SU-DHL-6 (cell line): Measurements from ENCODE around the gene PDIK1L.
A peak's percentile ranks its signal among the peaks of the same experiment; 100 is the strongest.

Source experiments
- H2AFZ ChIP-seq: fragments of 200-600 bp; sonication (generic); 2 replicates; pipeline ENCODE4 v1.6.1; 2014; ENCODE audit warnings: low read depth, mild to moderate bottlenecking, moderate library complexity, mixed read lengths, antibody characterized with exemption, low read length; ENCODE audit not compliant: severe bottlenecking
- H3F3A ChIP-seq: fragments of 200-600 bp; shearing (Covaris generic); 2 replicates; pipeline ENCODE4 v1.6.0; 2016; ENCODE audit warnings: antibody characterized with exemption, mild to moderate bottlenecking; ENCODE audit not compliant: insufficient read depth
- H3K27ac ChIP-seq: fragments of 200-600 bp; sonication (generic); 2 replicates; pipeline ENCODE4 v1.5.1; 2016; ENCODE audit warnings: low read depth, mild to moderate bottlenecking, low read length, moderate library complexity, mixed read lengths
- H3K27me3 ChIP-seq: fragments of 200-600 bp; sonication (generic), shearing (Covaris generic); 2 replicates; pipeline ENCODE4 v1.6.0; 2014; ENCODE audit warnings: mild to moderate bottlenecking, low read length
- H3K36me3 ChIP-seq: fragments of 200-600 bp; sonication (generic); 2 replicates; pipeline ENCODE4 v1.6.1; 2014; ENCODE audit warnings: mild to moderate bottlenecking, low read length, mixed read lengths
- H3K4me2 ChIP-seq: fragments of 300-600, 200-600 bp; shearing (Covaris generic), sonication (generic); 2 replicates; pipeline ENCODE4 v1.6.0; 2014; ENCODE audit warnings: low read length, low read depth, mild to moderate bottlenecking; ENCODE audit not compliant: poor library complexity, severe bottlenecking
- H3K4me3 ChIP-seq: fragments of 200-600 bp; sonication (generic); 2 replicates; pipeline ENCODE4 v1.5.1; 2014; ENCODE audit warnings: antibody characterized with exemption, low read length, mild to moderate bottlenecking, mixed read lengths; ENCODE audit not compliant: insufficient read depth, poor library complexity, severe bottlenecking
- H3K79me2 ChIP-seq: fragments of 200-600 bp; sonication (generic); 2 replicates; pipeline ENCODE4 v1.6.1; 2014; ENCODE audit warnings: mild to moderate bottlenecking, low read length, moderate library complexity; ENCODE audit not compliant: insufficient read depth
- H3K9ac ChIP-seq: fragments of 200-600 bp; sonication (generic); 2 replicates; pipeline ENCODE4 v1.7.0; 2014; ENCODE audit warnings: mild to moderate bottlenecking, low read length
- H3K9me2 ChIP-seq: fragments of 200-600 bp; sonication (generic); replicated peaks from 2 replicates; pipeline ENCODE4 v1.6.1; 2014; ENCODE audit warnings: low read length; ENCODE audit not compliant: insufficient read depth
- H3K9me3 ChIP-seq: fragments of 200-600 bp; sonication (generic); 2 replicates; pipeline ENCODE4 v1.6.1; 2014; ENCODE audit warnings: low read length, mixed read lengths; ENCODE audit not compliant: insufficient read depth
- H4K20me1 ChIP-seq: fragments of 200-600 bp; sonication (generic); 2 replicates; pipeline ENCODE4 v1.6.1; 2014; ENCODE audit warnings: low read depth, mild to moderate bottlenecking, antibody characterized with exemption, low read length, moderate library complexity, mixed read lengths
- EZH2phosphoT487 ChIP-seq: fragments of 200-600 bp; sonication (generic), shearing (Covaris generic); conservative IDR thresholded peaks from 2 replicates; pipeline ENCODE4 v1.6.1; 2018; ENCODE audit warnings: mild to moderate bottlenecking, antibody characterized with exemption, low read length, moderate library complexity, mixed read lengths
- TF ChIP-seq, protein P1 (sequence below): fragments of 200-600 bp; sonication (generic); IDR thresholded peaks from one replicate; pipeline ENCODE4 v1.5.1; 2017; ENCODE audit warnings: antibody characterized with exemption, mild to moderate bottlenecking, low read length, moderate library complexity; ENCODE audit not compliant: insufficient read depth, poor library complexity, severe bottlenecking

PDIK1L gene

DNA sequence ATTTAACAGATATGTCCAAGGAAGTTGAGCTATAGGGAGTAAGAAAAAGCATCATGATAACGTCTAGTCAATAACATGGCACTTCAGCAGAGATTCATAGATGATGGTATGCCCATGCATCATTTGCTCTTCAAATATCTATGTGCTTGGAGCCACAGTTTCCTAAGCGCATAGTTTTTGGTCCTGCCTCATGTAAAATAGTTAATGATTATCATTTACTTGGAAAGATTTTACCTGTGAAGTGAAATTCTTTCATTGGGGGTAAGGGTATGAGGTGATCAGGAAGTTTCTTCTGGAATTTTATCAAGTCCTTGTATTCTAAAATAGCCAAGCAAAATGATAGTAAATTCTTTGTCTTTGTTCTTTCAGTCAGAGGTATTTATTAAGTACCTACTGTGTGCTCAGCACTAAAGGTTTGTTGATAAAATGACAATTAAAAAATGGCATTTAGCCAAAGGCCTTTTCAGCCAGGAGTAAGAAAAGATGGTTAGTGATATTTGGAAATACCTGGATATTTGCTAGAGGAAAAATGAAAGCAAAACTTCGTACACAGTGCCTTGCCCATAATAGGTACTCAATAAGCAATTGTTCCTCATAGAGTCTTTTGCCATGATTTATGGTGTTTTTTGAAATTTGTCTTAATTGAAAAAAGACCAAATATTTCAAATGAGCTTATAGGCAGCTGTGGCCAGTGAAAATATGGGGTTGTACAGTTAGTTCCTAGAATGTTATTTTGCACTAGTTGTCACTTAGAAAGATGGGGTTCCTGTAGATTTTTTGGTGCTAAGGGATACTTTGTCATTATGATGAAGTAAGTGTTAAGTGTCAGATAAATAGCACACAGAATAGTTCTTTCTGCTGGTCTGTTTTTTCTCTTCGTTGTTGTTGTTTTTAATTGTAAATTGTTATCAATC, 13.1 kb downstream of the PDIK1L start:
- no peaks in the 10 kb centered on the region for H3K27me3 ChIP-seq
- no peak overlapping the region for H2AFZ ChIP-seq
- TF ChIP-seq, protein P1, sequence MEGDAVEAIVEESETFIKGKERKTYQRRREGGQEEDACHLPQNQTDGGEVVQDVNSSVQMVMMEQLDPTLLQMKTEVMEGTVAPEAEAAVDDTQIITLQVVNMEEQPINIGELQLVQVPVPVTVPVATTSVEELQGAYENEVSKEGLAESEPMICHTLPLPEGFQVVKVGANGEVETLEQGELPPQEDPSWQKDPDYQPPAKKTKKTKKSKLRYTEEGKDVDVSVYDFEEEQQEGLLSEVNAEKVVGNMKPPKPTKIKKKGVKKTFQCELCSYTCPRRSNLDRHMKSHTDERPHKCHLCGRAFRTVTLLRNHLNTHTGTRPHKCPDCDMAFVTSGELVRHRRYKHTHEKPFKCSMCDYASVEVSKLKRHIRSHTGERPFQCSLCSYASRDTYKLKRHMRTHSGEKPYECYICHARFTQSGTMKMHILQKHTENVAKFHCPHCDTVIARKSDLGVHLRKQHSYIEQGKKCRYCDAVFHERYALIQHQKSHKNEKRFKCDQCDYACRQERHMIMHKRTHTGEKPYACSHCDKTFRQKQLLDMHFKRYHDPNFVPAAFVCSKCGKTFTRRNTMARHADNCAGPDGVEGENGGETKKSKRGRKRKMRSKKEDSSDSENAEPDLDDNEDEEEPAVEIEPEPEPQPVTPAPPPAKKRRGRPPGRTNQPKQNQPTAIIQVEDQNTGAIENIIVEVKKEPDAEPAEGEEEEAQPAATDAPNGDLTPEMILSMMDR, result no peak
- no peak for TF ChIP-seq EZH2phosphoT487
- H3K4me2 ChIP-seq, result no peak overlapping the region
- no peaks in the 10 kb centered on the region for H3K79me2 ChIP-seq
- no peaks in the 10 kb centered on the region for H3K9me3 ChIP-seq
- H3K4me3 ChIP-seq, result no peak overlapping the region
- peak overlapping the region; percentile 76; the same call in 1 of the 2 replicates for H3K27ac ChIP-seq
- no peak overlapping the region for H3K9ac ChIP-seq
- no peaks in the 10 kb centered on the region for H3K9me2 ChIP-seq
- H3K36me3 ChIP-seq, result peaks cover 28% of the 10 kb centered on the region
- H4K20me1 ChIP-seq, result no peaks in the 10 kb centered on the region
- peaks cover 14% of the 10 kb centered on the region for H3F3A ChIP-seq

DNA sequence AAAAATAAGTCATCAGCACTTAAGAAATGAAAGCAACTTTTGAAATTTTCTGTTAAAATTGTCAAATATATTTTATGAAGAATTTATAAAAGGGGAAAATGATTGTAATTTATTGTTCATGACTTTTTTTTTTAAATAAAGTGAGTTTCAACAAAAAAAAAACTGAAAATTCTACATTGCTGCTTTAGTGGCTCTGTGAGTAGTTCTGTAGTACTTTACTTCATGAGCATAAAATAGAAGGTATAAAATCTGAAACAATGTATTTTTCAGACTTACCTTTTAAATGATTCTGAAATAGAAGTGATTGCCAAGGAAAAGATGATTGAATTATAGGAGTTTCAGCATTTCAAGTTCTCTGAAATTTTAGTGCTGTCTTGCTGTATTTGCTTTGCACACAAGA, 13.8 kb downstream of the PDIK1L start:
- no peak overlapping the region for H3K9ac ChIP-seq
- H3K9me3 ChIP-seq, result no peaks in the 10 kb centered on the region
- TF ChIP-seq, protein P1, result no peak
- no peak for TF ChIP-seq EZH2phosphoT487
- peak overlapping the region; percentile 60 for H3K4me2 ChIP-seq
- H4K20me1 ChIP-seq, result no peaks in the 10 kb centered on the region
- peaks cover 24% of the 10 kb centered on the region for H3K36me3 ChIP-seq
- peaks cover 14% of the 10 kb centered on the region for H3F3A ChIP-seq
- H3K27me3 ChIP-seq, result no peaks in the 10 kb centered on the region
- H3K4me3 ChIP-seq, result no peak overlapping the region
- H3K27ac ChIP-seq, result peak overlapping the region; percentile 76
- no peak overlapping the region for H2AFZ ChIP-seq
- no peaks in the 10 kb centered on the region for H3K79me2 ChIP-seq
- no peaks in the 10 kb centered on the region for H3K9me2 ChIP-seq

DNA sequence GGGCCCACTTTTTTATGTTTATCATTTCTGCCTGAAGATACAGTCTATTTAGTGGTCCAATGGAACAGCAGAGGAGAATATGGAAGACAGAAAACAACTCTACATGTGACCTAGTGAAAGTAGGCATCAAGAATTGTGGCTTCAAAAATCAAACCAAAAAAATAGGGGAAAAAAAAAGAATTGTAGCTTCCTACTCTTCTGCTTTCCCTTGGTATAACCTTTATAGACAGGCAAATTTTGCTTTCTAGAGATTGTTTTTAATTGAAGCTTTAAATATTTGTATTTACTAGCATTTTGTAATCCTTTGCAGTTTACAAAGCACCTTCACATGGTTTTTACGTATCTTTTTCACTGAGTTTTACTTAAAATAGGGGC, 14.3 kb downstream of the PDIK1L start:
- Histone ChIP-seq H3K4me2 (peak overlapping the region; percentile 60), H3K27ac (peak overlapping the region; percentile 76), H3K36me3 (peaks cover 24% of the 10 kb centered on the region), H3K9ac (peak overlapping the region; percentile 13), H4K20me1 (no peaks in the 10 kb centered on the region), H3F3A (peaks cover 14% of the 10 kb centered on the region), H3K9me2 (no peaks in the 10 kb centered on the region), H3K4me3 (no peak overlapping the region), H3K79me2 (no peaks in the 10 kb centered on the region), H3K9me3 (no peaks in the 10 kb centered on the region), H2AFZ (no peak overlapping the region), H3K27me3 (no peaks in the 10 kb centered on the region)
- TF ChIP-seq, protein P1, result no peak
- no peak for TF ChIP-seq EZH2phosphoT487
